Epithelial cell of proximal tubule (primary cell): Measurements from ENCODE around the gene CCDC180. TPM values are rescaled to one million over a fixed set of nuclear protein-coding genes. Genes with fewer than 3 reads are reported as not detected.

ENCODE experiments used
- DNase-seq: peaks from one replicate; pipeline ENCODE4 v3.0.0-alpha.2; 2011; ENCODE audit warnings: low read depth
- H3K4me3 ChIP-seq: 2 replicates; pipeline ENCODE4 v1.5.1; 2011; ENCODE audit warnings: low read depth, mild to moderate bottlenecking, low read length
- total RNA-seq: library from RNA; depleted of rRNA; stranded (reverse); fragments of >200 nt; gene quantifications from 2 replicates; pipeline ENCODE4 v1.2.3, GENCODE V29; 2015
- TF ChIP-seq, protein P1 (sequence below): conservative IDR thresholded peaks from 2 replicates; pipeline ENCODE4 v1.5.1; 2012; ENCODE audit warnings: low read depth, mild to moderate bottlenecking, low read length

The CCDC180 gene
- total RNA-seq, 1 donor from 2014 or later: 0.75 TPM

DNA sequence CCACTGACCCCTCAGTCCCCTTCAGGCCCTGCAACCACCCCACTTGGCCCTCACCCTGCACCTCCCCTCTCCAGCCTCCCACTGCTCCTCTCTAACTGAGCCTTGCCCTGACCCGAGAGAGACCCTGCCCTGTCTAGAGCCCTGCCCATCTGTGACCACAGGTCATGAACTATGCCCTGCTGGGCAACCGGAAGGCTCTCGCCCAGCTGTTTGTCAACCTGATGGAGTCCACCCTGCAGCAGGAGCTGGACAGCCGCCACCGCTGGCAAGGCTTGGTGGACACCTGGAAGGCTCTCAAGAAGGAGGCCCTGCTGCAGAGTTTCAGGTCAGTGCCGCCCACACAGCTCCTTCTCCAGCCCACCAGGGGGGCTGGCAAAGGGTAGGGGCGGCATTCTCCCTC lies 9.4 kb downstream of the CCDC180 start:
- DNase-seq: no peak
- TF ChIP-seq, protein P1, sequence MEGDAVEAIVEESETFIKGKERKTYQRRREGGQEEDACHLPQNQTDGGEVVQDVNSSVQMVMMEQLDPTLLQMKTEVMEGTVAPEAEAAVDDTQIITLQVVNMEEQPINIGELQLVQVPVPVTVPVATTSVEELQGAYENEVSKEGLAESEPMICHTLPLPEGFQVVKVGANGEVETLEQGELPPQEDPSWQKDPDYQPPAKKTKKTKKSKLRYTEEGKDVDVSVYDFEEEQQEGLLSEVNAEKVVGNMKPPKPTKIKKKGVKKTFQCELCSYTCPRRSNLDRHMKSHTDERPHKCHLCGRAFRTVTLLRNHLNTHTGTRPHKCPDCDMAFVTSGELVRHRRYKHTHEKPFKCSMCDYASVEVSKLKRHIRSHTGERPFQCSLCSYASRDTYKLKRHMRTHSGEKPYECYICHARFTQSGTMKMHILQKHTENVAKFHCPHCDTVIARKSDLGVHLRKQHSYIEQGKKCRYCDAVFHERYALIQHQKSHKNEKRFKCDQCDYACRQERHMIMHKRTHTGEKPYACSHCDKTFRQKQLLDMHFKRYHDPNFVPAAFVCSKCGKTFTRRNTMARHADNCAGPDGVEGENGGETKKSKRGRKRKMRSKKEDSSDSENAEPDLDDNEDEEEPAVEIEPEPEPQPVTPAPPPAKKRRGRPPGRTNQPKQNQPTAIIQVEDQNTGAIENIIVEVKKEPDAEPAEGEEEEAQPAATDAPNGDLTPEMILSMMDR: no peak
- no peak overlapping the region for H3K4me3 ChIP-seq

DNA sequence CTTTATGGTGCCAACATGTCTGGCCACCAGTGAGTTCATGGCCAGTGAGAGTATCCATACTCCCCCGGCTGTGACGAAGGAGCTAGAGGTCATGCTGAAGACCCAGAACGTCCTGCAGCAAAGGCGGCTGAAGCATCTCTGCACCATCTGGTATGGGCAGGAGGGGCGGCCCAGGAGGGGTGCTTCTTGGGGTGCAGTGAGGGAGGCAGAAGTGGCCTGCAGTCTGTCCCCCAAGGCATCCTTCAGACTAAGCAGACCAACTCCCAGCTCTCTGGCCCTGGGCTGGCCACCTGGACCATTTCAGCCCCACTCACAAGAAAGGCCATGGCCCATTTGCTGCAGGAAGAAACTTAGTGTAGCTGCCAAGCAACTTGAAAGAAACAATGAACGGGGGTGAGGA lies 11.0 kb downstream of the CCDC180 start:
- H3K4me3 ChIP-seq: no peak overlapping the region
- TF ChIP-seq, protein P1: no peak
- no peak for DNase-seq

DNA sequence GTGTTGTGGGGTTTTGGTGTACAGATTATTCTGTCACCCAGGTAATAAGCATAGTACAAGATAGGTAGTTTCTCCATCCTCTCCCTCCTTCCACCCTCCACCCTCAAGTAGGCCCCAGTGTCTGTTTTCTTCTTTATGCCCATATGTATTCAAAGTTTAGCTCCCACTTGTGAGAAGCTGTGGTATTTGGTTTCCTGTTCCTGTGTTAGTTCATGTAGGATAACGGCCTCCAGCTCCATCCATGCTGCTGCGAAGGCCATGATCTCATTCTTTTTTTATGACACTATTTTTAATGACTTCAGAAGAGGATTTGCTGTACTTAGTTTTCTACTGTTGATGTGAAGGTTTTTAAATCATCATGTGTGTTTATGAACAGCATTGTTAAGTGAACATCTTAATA lies 11.9 kb downstream of the CCDC180 start:
- no peak overlapping the region for H3K4me3 ChIP-seq
- TF ChIP-seq, protein P1: no peak
- DNase-seq: no peak

DNA sequence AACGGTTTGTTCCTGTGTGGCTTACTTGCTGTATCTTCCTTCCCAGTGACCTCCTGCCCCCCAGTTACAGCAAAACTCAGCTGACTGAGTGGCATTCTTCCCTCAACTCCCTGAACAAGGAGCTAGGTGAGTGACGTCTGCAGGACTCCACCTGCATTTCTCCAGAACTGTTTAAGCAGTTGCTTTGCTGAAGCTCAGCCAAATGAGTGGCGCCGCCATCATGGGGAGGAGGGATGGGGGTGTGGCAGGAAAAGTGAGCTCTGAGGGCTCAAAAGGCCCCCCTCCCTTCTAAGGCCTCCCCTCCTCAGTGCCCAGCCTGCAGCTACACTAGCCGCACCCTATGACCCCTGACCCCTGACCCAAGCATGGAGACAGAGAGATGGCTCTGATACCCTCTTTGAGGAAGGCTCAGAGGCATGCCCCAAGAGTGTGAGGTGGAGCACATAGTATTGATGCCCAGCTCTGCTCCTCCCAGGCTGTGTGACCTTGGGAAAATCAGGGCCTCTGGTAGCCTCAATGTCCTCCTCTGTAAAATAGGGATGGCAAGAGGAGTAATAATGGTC lies 12.7 kb downstream of the CCDC180 start:
- no peak for DNase-seq
- TF ChIP-seq, protein P1: no peak
- no peak overlapping the region for H3K4me3 ChIP-seq

DNA sequence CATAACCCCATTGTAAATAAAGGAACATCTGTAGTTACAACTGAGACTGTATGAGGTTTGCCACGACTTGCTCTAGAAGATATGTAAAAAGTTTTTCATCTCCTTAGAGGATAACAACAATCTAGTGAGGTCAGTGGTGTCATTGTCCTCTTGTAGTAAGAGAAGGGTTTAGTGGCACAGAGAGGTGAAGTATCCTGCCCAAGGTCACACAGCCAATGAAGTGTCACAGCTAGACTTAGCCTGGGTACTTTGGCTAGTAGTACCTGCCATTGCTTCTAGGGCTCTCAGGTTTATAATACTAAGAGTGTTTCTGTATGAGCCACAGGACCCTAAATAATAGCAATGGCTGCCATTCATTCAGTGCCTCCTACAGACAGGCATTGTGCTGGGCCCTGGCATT lies 13.8 kb downstream of the CCDC180 start:
- TF ChIP-seq, protein P1: no peak
- no peak overlapping the region for H3K4me3 ChIP-seq
- no peak for DNase-seq

DNA sequence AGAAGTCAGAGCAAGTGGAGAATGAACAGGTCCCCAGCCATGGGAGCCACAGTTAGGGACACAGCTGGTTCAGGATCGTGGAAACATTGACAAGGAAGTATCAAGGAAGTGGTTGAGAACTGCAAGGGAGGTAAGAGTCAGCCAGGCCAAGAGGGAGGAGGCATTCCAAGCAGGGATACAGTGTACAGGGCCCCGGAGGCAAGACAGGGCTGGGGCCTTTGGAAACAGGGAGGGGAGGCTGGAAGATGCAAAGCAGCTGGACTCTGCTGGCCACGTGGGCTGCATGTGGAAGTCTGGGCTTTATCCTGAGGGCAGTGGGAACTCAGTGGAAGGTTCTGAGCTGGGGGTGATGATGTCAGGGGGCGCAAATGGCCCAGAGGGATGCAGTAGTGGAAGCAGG lies 14.2 kb downstream of the CCDC180 start:
- DNase-seq: no peak
- TF ChIP-seq, protein P1: no peak
- H3K4me3 ChIP-seq: no peak overlapping the region

DNA sequence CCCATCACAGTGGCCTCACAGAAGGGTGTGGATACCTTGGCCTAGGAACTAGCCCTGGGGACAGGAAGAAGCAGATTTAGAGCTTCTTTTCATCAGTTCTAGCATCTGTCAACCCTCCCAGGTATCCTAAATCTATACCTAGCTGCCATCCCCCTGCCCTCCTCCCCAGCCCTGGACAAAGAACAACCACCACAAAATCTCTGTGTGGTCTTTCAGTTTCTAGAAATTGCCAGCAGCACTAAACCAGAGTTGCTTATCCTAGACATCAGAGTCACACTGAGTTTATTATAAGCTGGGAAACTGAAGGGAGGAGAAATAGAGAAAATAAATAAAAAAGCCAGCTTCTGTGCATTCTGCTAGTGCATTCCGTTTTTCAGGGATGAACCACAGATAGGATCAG lies 14.6 kb downstream of the CCDC180 start:
- no peak overlapping the region for H3K4me3 ChIP-seq
- DNase-seq: no peak
- TF ChIP-seq, protein P1: no peak
